Trophoblast cell (in vitro differentiated cells and primary cell): ENCODE data around the gene CTDSPL.

Source experiments
- DNase-seq, 2 donors: peaks; one replicate each; pipeline ENCODE4 v3.0.0-alpha.2; 2016
- H2AFZ ChIP-seq: 2 replicates; pipeline ENCODE4 v1.6.1; 2013; ENCODE audit warnings: low read length, moderate library complexity, mild to moderate bottlenecking; ENCODE audit not compliant: insufficient read depth, poor library complexity
- H2AK5ac ChIP-seq: 2 replicates; pipeline ENCODE4 v1.6.1; 2013; ENCODE audit warnings: mild to moderate bottlenecking, low read length
- H2BK120ac ChIP-seq: 2 replicates; pipeline ENCODE4 v1.6.1; 2013; ENCODE audit warnings: low read length, mild to moderate bottlenecking, moderate library complexity; ENCODE audit not compliant: insufficient read depth, poor library complexity
- H2BK12ac ChIP-seq: 2 replicates; pipeline ENCODE4 v1.6.1; 2013; ENCODE audit warnings: mild to moderate bottlenecking, low read length, moderate library complexity
- H2BK5ac ChIP-seq: 2 replicates; pipeline ENCODE4 v1.6.1; 2013; ENCODE audit warnings: low read length, low read depth, moderate library complexity, mild to moderate bottlenecking; ENCODE audit not compliant: poor library complexity
- H3K14ac ChIP-seq: 2 replicates; pipeline ENCODE4 v1.6.1; 2013; ENCODE audit warnings: mild to moderate bottlenecking, low read length
- H3K18ac ChIP-seq: 2 replicates; pipeline ENCODE4 v1.6.1; 2013; ENCODE audit warnings: mild to moderate bottlenecking, low read length
- H3K23ac ChIP-seq: 2 replicates; pipeline ENCODE4 v1.6.1; 2013; ENCODE audit warnings: low read length
- H3K27ac ChIP-seq: 2 replicates; pipeline ENCODE4 v1.5.1; 2013; ENCODE audit warnings: low read depth, mild to moderate bottlenecking, inconsistent platforms, low read length, moderate library complexity
- H3K27me3 ChIP-seq: 2 replicates; pipeline ENCODE4 v1.6.1; 2013; ENCODE audit warnings: inconsistent platforms, mild to moderate bottlenecking, low read length, moderate library complexity; ENCODE audit not compliant: insufficient read depth
- H3K36me3 ChIP-seq, 2 experiments: 1 replicate in 1 of 2; 2 replicates in 1 of 2; pipeline ENCODE4 v1.6.1; 2013; ENCODE audit warnings: low read length in 2 of 2, mild to moderate bottlenecking in 2 of 2, moderate library complexity in 1 of 2; ENCODE audit not compliant: insufficient read depth in 2 of 2, control insufficient read depth in 1 of 2
- H3K4ac ChIP-seq: 2 replicates; pipeline ENCODE4 v1.6.1; 2013; ENCODE audit warnings: low read depth, mild to moderate bottlenecking, low read length, moderate library complexity
- H3K4me1 ChIP-seq, 2 experiments: 1 replicate in 1 of 2; 2 replicates in 1 of 2; pipeline ENCODE4 v1.6.1; 2013; ENCODE audit warnings: low read length in 2 of 2, mild to moderate bottlenecking in 2 of 2, moderate library complexity in 1 of 2; ENCODE audit not compliant: insufficient read depth in 2 of 2, control insufficient read depth in 1 of 2
- H3K4me2 ChIP-seq: 2 replicates; pipeline ENCODE4 v1.6.1; 2013; ENCODE audit warnings: inconsistent platforms, mild to moderate bottlenecking, low read length, moderate library complexity
- H3K4me3 ChIP-seq: 2 replicates; pipeline ENCODE4 v1.5.1; 2013; ENCODE audit warnings: mild to moderate bottlenecking, low read depth, low read length, inconsistent platforms
- H3K79me1 ChIP-seq: one replicate; pipeline ENCODE4 v1.6.1; 2013; ENCODE audit warnings: low read length
- H3K79me2 ChIP-seq: 2 replicates; pipeline ENCODE4 v1.6.1; 2013; ENCODE audit warnings: low read length, mild to moderate bottlenecking; ENCODE audit not compliant: control insufficient read depth, insufficient read depth, poor library complexity
- H3K9ac ChIP-seq: 2 replicates; pipeline ENCODE4 v1.6.1; 2013; ENCODE audit warnings: mild to moderate bottlenecking, low read length
- H3K9me3 ChIP-seq: 2 replicates; pipeline ENCODE4 v1.6.1; 2013; ENCODE audit warnings: low read depth, mild to moderate bottlenecking, control low read depth, inconsistent platforms, low read length; ENCODE audit not compliant: insufficient read depth
- H4K12ac ChIP-seq: 2 replicates; pipeline ENCODE4 v1.6.1; 2013; ENCODE audit warnings: low read depth, mild to moderate bottlenecking, low read length, moderate library complexity
- H4K8ac ChIP-seq: 2 replicates; pipeline ENCODE4 v1.6.1; 2013; ENCODE audit warnings: low read depth, mild to moderate bottlenecking, low read length, moderate library complexity
- H4K91ac ChIP-seq: one replicate; pipeline ENCODE4 v1.6.1; 2013; ENCODE audit warnings: low read depth, mild to moderate bottlenecking, low read length, moderate library complexity
- WGBS: extraction: QIAGEN DNeasy Blood & Tissue Kit; methylation state at CpG from one replicate; pipeline ENCODE4 v1.1.7; 2013; ENCODE audit warnings: missing lambda C conversion rate; ENCODE audit not compliant: insufficient read length, insufficient coverage; ENCODE audit errors: extremely low coverage; 5-methylcytosine and 5-hydroxymethylcytosine counted together

The CTDSPL gene

GRCh38 chr3:37903734-37904133, 42.1 kb downstream of the CTDSPL start:
- H3K9me3 ChIP-seq, result no peaks in the 10 kb centered on the region
- no peak overlapping the region for H3K4ac ChIP-seq
- no peaks in the 10 kb centered on the region for H3K27me3 ChIP-seq
- H3K79me1 ChIP-seq, result no peaks in the 10 kb centered on the region
- no peak for DNase-seq
- no peak overlapping the region for H2BK120ac ChIP-seq
- no peak overlapping the region for H2AFZ ChIP-seq
- H3K79me2 ChIP-seq, result no peaks in the 10 kb centered on the region
- no peak overlapping the region for H4K8ac ChIP-seq
- H3K14ac ChIP-seq, result no peak overlapping the region
- H3K4me1 ChIP-seq, result peaks cover 8 to 9% of the 10 kb centered on the region in 2 experiments
- H2BK12ac ChIP-seq, result no peak overlapping the region
- no peak overlapping the region for H2BK5ac ChIP-seq
- no peak overlapping the region for H4K12ac ChIP-seq
- H3K9ac ChIP-seq, result no peak overlapping the region
- no CpG with 5 or more reads among the region's 3 CpGs for WGBS
- H3K4me3 ChIP-seq, result no peak overlapping the region
- H3K18ac ChIP-seq, result no peak overlapping the region
- H4K91ac ChIP-seq, result no peak overlapping the region
- H3K23ac ChIP-seq, result no peak overlapping the region
- no peaks in the 10 kb centered on the region for H3K36me3 ChIP-seq
- H2AK5ac ChIP-seq, result no peak overlapping the region
- H3K4me2 ChIP-seq, result no peak overlapping the region
- H3K27ac ChIP-seq, result no peak overlapping the region

GRCh38 chr3:37904601-37905000, 42.9 kb downstream of the CTDSPL start:
- H3K23ac ChIP-seq, result no peak overlapping the region
- H2BK12ac ChIP-seq, result no peak overlapping the region
- no peak overlapping the region for H2BK120ac ChIP-seq
- H2BK5ac ChIP-seq, result no peak overlapping the region
- no peak overlapping the region for H4K8ac ChIP-seq
- H3K9me3 ChIP-seq, result peaks cover 2% of the 10 kb centered on the region
- H2AFZ ChIP-seq, result no peak overlapping the region
- H2AK5ac ChIP-seq, result no peak overlapping the region
- H3K4me2 ChIP-seq, result no peak overlapping the region
- no peak overlapping the region for H3K18ac ChIP-seq
- H3K79me2 ChIP-seq, result no peaks in the 10 kb centered on the region
- H4K12ac ChIP-seq, result no peak overlapping the region
- peaks cover 9 to 11% of the 10 kb centered on the region in 2 experiments for H3K4me1 ChIP-seq
- no peak for DNase-seq
- WGBS, result no CpG with 5 or more reads among the region's 1 CpG
- H4K91ac ChIP-seq, result no peak overlapping the region
- H3K4ac ChIP-seq, result no peak overlapping the region
- H3K79me1 ChIP-seq, result no peaks in the 10 kb centered on the region
- H3K14ac ChIP-seq, result no peak overlapping the region
- H3K9ac ChIP-seq, result no peak overlapping the region
- H3K27ac ChIP-seq, result no peak overlapping the region
- H3K36me3 ChIP-seq, result peaks cover 2 to 3% of the 10 kb centered on the region in 2 experiments
- H3K27me3 ChIP-seq, result no peaks in the 10 kb centered on the region
- H3K4me3 ChIP-seq, result no peak overlapping the region

DNA sequence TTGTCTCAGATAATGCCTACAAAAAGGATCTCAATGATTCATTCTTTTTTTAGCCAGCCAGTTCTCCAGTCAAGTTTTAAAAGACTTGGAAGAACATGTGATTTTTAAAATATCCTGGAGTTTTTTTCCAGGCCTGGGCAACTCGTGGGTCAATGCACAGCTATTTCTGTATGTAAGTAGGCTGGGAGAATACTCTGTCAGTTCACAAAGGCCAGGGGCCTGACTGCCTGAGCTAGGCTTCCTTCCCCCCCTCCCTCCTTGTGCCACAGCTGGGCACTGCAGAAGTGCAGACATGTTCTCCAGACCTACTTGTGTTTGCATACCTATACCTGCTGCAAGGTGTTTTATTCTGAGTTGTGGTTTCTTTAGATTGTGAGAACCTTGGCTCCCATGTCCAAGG, 43.7 kb downstream of the CTDSPL start:
- H2AK5ac ChIP-seq, result no peak overlapping the region
- H2BK5ac ChIP-seq, result no peak overlapping the region
- no peak overlapping the region for H2AFZ ChIP-seq
- H3K9me3 ChIP-seq, result peaks cover 2% of the 10 kb centered on the region
- no peaks in the 10 kb centered on the region for H3K27me3 ChIP-seq
- WGBS, result no CpG with 5 or more reads among the region's 1 CpG
- H4K8ac ChIP-seq, result no peak overlapping the region
- no peak overlapping the region for H3K14ac ChIP-seq
- no peak overlapping the region for H3K23ac ChIP-seq
- H3K4me2 ChIP-seq, result no peak overlapping the region
- H3K4ac ChIP-seq, result no peak overlapping the region
- H3K4me1 ChIP-seq, result peaks cover 9 to 11% of the 10 kb centered on the region in 2 experiments
- no peak overlapping the region for H2BK12ac ChIP-seq
- no peak overlapping the region for H3K27ac ChIP-seq
- H3K79me1 ChIP-seq, result no peaks in the 10 kb centered on the region
- H4K12ac ChIP-seq, result no peak overlapping the region
- peaks cover 2 to 3% of the 10 kb centered on the region in 2 experiments for H3K36me3 ChIP-seq
- H3K79me2 ChIP-seq, result no peaks in the 10 kb centered on the region
- no peak overlapping the region for H3K4me3 ChIP-seq
- no peak overlapping the region for H4K91ac ChIP-seq
- DNase-seq, result no peak
- H3K18ac ChIP-seq, result no peak overlapping the region
- H2BK120ac ChIP-seq, result no peak overlapping the region
- H3K9ac ChIP-seq, result no peak overlapping the region

DNA sequence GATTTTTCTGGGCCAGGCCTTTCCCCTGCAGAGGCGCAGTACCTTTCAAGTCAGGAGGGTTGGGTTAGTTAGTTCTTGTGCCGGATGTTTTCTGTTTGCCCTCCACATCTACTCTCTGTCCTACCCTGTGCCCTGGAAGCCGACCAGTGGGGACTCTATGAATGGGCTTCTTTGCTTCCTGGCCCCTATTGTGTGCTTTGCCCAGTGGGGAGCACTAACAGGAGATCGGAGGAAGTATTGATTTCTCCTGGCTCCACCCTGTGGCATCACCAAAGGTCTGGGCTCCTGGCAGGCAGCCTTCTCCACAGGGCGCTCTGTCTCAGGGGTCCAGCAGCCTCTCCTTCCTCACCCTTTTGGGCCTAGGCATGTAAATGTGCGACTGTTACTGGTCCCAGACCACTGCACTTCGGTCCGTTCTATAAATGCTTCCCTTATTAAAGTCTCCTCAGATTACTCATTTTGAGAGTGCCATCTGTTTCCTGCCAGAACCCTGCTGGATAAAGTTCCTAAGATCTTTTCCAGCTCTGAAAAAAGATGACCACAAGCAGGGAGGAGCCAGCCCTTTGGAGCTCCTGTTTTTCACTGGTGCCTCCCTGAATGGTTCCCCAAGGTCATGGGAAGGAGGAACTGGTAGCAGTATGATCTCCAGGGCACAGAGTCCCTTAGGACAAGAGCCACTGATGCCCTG, 44.5 kb downstream of the CTDSPL start:
- H3K36me3 ChIP-seq, result peaks cover 2 to 3% of the 10 kb centered on the region in 2 experiments
- no peaks in the 10 kb centered on the region for H3K27me3 ChIP-seq
- WGBS, result no CpG with 5 or more reads among the region's 8 CpGs
- no peak for DNase-seq
- H3K18ac ChIP-seq, result no peak overlapping the region
- H4K12ac ChIP-seq, result no peak overlapping the region
- no peak overlapping the region for H2BK12ac ChIP-seq
- no peak overlapping the region for H2AFZ ChIP-seq
- no peak overlapping the region for H4K8ac ChIP-seq
- H3K4me1 ChIP-seq, result peaks cover 12 to 14% of the 10 kb centered on the region in 2 experiments
- H4K91ac ChIP-seq, result no peak overlapping the region
- no peak overlapping the region for H2BK5ac ChIP-seq
- H3K9me3 ChIP-seq, result peaks cover 2% of the 10 kb centered on the region
- no peak overlapping the region for H3K4me3 ChIP-seq
- H3K79me1 ChIP-seq, result no peaks in the 10 kb centered on the region
- H2BK120ac ChIP-seq, result no peak overlapping the region
- no peak overlapping the region for H3K9ac ChIP-seq
- H3K4me2 ChIP-seq, result no peak overlapping the region
- no peak overlapping the region for H3K27ac ChIP-seq
- H3K23ac ChIP-seq, result no peak overlapping the region
- H3K79me2 ChIP-seq, result no peaks in the 10 kb centered on the region
- H3K4ac ChIP-seq, result no peak overlapping the region
- H2AK5ac ChIP-seq, result no peak overlapping the region
- no peak overlapping the region for H3K14ac ChIP-seq
